Measurements from ENCODE around the gene UBN2.
"Not testable (repeated sequence)": the region's sequence is repeated elsewhere in the genome, so short reads cannot be mapped to it uniquely, and the experiment has no call there.

Gene UBN2

DNA sequence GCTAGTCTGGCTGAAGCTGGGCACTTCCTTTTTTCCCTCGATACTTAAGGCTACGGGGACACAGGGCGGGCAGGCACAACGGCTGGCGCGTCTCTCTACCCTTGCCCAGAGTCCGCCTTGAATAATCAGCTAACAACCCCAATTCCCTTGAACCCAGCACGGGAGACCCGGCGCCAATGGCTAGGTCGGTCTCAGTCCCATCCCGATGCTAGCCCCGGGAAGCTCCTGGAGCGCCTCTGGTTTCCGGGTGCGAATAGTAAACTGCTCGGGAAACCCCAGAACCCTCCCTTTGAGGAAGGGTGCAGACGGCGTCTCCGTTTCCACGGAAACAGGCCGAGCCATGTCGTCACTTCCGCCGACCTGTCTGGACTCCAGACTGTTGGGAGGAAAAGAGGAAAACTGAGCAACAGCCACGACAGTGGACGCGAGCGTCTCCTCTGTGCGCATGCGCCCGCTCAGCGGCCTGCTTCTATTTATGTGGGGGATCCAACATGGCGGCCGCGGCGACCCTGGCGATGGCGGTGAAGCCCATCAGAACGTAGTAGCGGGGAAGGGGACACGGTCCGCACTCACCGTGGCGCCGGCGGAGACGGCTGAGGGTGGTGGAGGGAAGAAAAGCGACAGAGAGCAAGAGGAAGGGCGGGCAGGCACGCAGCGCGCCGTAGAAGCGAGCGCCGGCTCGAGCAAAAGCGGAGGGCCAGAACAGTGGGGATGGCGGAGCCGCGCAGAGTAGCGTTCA is at the start of gene UBN2:
Gene UBN2, plus strand, starts transcription at position 464 of the 739 bp plus-strand sequence. Its CDS starts 248 bp downstream, at position 712.
- Histone ChIP-seq H3K36me3 (replicated peaks) (0 out of 2 replicates have a peak, but pooled peaks cover 2% of the 10 kb centered on the region), H3K4me1 (peaks cover 8% of the 10 kb centered on the region; the same call in 1 of the 2 replicates), H3K9me3 (no peaks in the 10 kb centered on the region), H3K27me3 (ENCODE audit: low read depth) (peaks cover 7% of the 10 kb centered on the region), H3K4me3 (peak within 1 kb of the TSS; percentile 99)
- in situ Hi-C loops (cut with MboI; ENCODE audit: low sequenced_read_pairs), result no loop called here
- peak; percentile 96 for DNase-seq (ENCODE audit: low spot score in 2 of 2)

DNA sequence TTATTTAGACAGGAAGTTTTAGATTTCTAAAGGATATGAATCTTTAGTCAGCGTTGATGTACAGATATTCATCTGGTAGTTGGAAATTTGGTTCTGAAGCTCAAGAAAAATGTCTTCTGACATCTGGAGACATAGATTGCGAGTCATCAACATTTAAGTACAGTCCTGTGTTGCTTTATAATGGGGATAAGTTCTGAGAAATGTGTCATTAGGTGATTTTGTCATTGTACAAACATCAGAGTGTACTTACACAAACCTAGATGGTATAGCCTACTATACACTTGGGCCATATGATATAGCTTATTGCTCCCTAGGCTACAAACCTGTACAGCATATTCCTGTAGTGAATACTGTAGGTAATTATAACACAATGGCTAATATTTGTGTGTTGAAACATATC is 49.6 kb upstream of the UBN2 start:
- H3K4me3 ChIP-seq, result no peak overlapping the region

DNA sequence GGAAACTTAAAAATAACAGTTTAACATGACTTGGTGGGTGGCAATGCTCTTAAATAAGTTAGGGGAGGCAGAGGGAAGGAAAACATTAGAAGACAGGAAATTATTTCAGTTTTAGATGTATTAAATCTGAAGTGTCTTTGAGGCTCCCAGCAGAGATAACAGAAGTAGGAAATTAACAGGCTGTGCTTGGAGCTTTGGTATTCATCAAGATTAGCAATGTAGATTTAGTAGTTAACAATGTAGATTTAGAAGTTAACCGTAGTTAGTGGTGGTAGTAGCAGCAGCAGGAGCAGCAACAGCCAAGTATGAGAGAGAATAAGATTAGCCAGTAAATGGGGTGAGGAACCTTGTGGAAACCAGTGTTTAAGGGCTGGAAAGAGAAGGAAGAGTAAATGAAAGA is 48.7 kb upstream of the UBN2 start:
- no peaks in the 10 kb centered on the region for H3K9me3 ChIP-seq
- no peaks in the 10 kb centered on the region for H3K36me3 ChIP-seq (replicated peaks)
- in situ Hi-C loops (cut with MboI; ENCODE audit: low sequenced_read_pairs), result no loop called here
- H3K4me3 ChIP-seq, result no peak overlapping the region
- H3K4me1 ChIP-seq, result no peaks in the 10 kb centered on the region
- no peak for DNase-seq (ENCODE audit: low spot score in 2 of 2)
- no peaks in the 10 kb centered on the region for H3K27me3 ChIP-seq (ENCODE audit: low read depth)

More for the DNA sequence above, 49.6 kb upstream of the UBN2 start:
- Histone ChIP-seq H3K36me3 (replicated peaks) (no peaks in the 10 kb centered on the region), H3K9me3 (no peaks in the 10 kb centered on the region), H3K27me3 (ENCODE audit: low read depth) (no peaks in the 10 kb centered on the region), H3K4me1 (no peaks in the 10 kb centered on the region)
- DNase-seq (ENCODE audit: low spot score in 2 of 2), result no peak
- in situ Hi-C loops (cut with MboI; ENCODE audit: low sequenced_read_pairs), result no loop called here

DNA sequence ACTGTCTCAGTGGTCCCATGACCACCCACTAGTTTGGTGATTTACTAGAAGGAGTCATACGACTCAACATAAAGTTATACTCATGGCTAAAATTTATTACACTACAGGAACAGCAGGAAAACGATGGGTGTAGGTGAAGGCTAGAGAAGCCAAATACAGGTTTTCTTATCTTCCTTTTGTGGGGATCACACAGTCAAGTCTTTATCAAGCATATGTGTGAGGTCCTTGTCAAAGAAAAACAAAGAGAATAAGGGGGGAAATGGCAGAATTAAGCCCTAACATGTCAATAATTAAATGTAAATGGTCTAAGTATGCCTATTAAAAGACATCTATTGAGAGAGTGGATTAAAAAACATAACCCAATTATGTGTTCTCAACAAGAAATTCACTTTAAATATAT is 47.8 kb upstream of the UBN2 start:
- H3K4me1 ChIP-seq, result no peaks in the 10 kb centered on the region
- in situ Hi-C loops (cut with MboI; ENCODE audit: low sequenced_read_pairs), result no loop called here
- DNase-seq (ENCODE audit: low spot score in 2 of 2), result no peak
- no peaks in the 10 kb centered on the region for H3K36me3 ChIP-seq (replicated peaks)
- H3K9me3 ChIP-seq, result no peaks in the 10 kb centered on the region
- no peaks in the 10 kb centered on the region for H3K27me3 ChIP-seq (ENCODE audit: low read depth)
- H3K4me3 ChIP-seq, result no peak overlapping the region

DNA sequence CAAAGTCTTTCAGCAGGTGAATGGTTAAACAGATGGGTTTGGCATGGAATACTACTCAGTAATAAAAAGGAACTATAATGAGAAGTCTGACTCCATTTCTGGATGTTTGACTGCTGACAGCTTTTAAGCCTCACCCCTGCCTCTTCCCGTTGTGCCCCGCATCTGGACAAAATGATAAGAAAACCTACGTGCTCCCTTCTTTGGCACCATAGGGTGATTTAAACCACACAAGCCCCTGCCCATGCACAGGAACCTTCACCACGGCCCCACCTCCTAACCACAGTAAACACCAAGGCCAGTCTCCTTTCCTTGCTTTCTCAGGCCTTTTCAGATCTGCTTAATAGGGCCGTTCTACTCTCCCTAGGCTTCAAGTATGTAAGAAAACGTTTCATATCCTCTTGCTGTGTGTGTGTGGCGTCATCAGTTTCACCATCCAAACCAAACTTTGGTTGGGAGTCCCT is 47.1 kb upstream of the UBN2 start:
- Histone ChIP-seq H3K36me3 (replicated peaks) (no peaks in the 10 kb centered on the region), H3K27me3 (ENCODE audit: low read depth) (no peaks in the 10 kb centered on the region), H3K4me1 (no peaks in the 10 kb centered on the region), H3K9me3 (no peaks in the 10 kb centered on the region), H3K4me3 (no peak overlapping the region)
- DNase-seq (ENCODE audit: low spot score in 2 of 2), result no peak
- in situ Hi-C loops (cut with MboI; ENCODE audit: low sequenced_read_pairs), result no loop called here

DNA sequence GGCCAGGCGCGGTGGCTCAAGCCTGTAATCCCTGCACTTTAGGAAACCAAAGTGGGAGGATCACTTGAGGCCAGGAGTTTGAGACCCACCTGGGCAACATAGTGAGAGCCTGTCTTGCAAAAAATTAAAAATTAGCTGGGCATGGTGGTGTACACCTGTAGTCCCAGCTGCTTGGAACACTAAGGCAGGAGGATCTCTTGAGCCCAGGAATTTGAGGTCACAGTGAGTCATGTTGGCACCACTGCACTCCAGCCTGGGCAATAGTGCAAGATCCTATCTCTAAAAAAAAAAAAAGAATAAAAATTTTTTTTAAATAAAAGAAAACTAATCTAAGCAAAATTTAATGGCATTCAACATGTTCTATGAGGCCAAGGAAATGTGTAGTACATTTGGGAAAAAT is 44.9 kb upstream of the UBN2 start:
- H3K9me3 ChIP-seq, result no peaks in the 10 kb centered on the region
- H3K4me3 ChIP-seq, result no peak overlapping the region
- no peaks in the 10 kb centered on the region for H3K36me3 ChIP-seq (replicated peaks)
- H3K27me3 ChIP-seq (ENCODE audit: low read depth), result no peaks in the 10 kb centered on the region
- no peaks in the 10 kb centered on the region for H3K4me1 ChIP-seq
- in situ Hi-C loops (cut with MboI; ENCODE audit: low sequenced_read_pairs), result no loop called here
- no peak for DNase-seq (ENCODE audit: low spot score in 2 of 2)

DNA sequence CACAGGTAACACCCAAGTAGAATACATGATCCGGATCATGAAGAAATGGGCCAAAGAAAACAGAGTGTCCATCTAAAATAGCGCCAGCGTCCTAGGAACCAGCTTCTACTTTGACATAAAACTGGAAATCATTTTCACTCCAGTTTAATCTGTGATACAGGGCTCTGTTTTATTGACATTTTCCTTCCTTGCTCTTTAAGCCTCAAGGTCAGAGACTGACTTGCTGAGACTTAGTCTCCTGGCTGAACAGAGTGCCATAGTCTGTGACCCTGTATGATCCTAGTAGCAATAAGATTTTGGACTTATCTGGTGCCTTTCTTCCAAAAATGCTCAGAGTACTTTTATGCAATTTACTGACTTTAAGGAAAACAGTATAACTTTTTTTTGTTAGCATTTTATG is 41.7 kb upstream of the UBN2 start:
- in situ Hi-C loops (cut with MboI; ENCODE audit: low sequenced_read_pairs), result no loop called here
- no peaks in the 10 kb centered on the region for H3K27me3 ChIP-seq (ENCODE audit: low read depth)
- no peaks in the 10 kb centered on the region for H3K9me3 ChIP-seq
- no peak overlapping the region for H3K4me3 ChIP-seq
- no peak for DNase-seq (ENCODE audit: low spot score in 2 of 2)
- H3K36me3 ChIP-seq (replicated peaks), result no peaks in the 10 kb centered on the region
- no peaks in the 10 kb centered on the region for H3K4me1 ChIP-seq

DNA sequence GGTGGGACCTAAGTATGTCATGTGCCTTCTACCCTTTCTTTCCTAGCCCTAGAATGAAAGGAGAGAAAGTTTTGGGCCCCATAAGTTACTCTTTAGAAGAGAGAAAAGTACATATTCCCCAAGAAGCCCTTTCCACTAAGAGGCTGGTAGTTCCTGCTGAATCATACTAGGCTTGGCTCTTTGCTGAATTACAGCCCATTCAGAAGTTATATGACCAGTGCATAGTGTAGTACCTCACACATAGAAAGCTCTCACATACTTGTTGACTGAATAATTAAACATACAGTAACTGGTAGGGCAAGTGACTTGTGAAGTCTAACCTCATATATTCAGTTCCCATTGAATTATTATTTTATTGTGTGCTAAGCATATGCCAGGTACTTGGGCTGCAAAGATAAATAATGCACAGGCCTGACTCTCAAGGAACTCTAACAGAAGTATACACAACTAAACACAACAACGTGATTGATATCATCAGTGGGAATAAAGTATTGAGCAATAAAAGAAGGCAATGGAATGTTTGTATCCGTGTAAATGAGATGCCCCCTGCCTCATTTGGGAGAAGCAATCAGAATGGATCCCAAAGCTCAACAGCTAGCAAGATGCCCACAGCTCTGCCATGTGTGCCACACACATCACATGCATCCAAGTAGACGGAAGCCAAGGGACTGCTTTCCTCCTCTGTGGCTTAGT is 38.9 kb upstream of the UBN2 start:
- in situ Hi-C loops (cut with MboI; ENCODE audit: low sequenced_read_pairs), result no loop called here
- Histone ChIP-seq H3K9me3 (no peaks in the 10 kb centered on the region), H3K27me3 (ENCODE audit: low read depth) (no peaks in the 10 kb centered on the region), H3K4me3 (no peak overlapping the region), H3K4me1 (no peaks in the 10 kb centered on the region), H3K36me3 (replicated peaks) (no peaks in the 10 kb centered on the region)
- no peak for DNase-seq (ENCODE audit: low spot score in 2 of 2)

DNA sequence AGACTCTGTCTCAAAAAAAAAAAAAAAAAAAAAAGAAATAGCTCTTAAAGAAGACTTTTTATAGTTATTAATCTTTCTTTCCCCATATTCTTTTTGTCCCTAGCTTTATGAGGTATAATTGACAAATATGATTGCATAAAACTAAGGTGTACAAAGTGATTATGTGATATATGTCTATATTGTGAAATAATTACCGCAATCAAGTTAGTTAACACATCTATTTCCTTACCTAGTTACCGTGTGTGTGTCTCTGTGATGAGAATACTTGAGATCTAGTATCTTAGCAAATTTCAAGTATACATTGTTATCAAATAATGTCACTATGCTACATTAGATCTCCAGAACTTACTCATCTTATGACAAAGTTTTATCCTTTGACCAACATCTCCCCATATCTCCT is 30.7 kb upstream of the UBN2 start:
- H3K27me3 ChIP-seq (ENCODE audit: low read depth), result no peaks in the 10 kb centered on the region
- H3K36me3 ChIP-seq (replicated peaks), result no peaks in the 10 kb centered on the region
- in situ Hi-C loops (cut with MboI; ENCODE audit: low sequenced_read_pairs), result no loop called here
- no peaks in the 10 kb centered on the region for H3K4me1 ChIP-seq
- H3K9me3 ChIP-seq, result no peaks in the 10 kb centered on the region; the same call in 1 of the 2 replicates
- DNase-seq (ENCODE audit: low spot score in 2 of 2), result no peak
- H3K4me3 ChIP-seq, result no peak overlapping the region

DNA sequence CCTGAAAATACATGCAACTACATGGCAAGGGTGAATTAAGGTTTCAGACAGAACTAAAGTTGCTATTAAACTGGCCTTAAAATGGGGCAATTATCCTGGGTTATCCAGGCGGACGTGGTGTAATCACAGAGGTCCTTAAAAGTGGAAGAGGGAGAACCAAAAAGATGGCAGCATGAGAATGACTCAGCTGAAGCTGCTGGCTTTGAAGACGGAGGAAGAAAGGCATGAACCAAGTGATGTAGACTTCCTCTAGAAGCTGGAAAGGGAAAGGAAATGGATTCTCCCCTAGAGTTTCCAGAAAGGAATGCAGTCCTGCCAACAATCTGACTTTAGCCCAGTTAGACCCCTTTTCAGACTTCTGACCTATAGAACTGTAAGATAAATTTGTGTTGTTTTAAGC is 27.0 kb upstream of the UBN2 start:
- Histone ChIP-seq H3K27me3 (ENCODE audit: low read depth) (no peaks in the 10 kb centered on the region), H3K4me3 (no peak overlapping the region), H3K9me3 (no peaks in the 10 kb centered on the region; the same call in 1 of the 2 replicates), H3K4me1 (no peaks in the 10 kb centered on the region), H3K36me3 (replicated peaks) (no peaks in the 10 kb centered on the region)
- in situ Hi-C loops (cut with MboI; ENCODE audit: low sequenced_read_pairs), result no loop called here
- DNase-seq (ENCODE audit: low spot score in 2 of 2), result no peak

DNA sequence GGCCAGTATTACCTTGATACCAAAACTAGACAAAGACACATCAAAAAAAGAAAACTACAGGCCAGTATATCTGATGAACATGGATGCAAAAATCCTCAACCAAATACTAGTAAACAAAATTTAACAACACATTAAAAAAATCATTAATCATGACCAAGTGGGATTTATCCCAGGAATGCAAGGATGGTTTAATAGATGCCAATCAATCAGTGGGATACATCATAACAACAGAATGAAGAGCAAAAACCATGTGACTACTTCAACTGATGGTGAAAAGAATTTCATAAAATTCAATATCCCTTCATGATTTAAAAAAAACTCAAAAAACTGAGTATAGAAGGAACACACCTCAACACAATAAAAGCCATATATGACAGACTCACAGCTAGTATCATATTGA is 25.2 kb upstream of the UBN2 start:
- DNase-seq (ENCODE audit: low spot score in 2 of 2), result no peak
- in situ Hi-C loops (cut with MboI; ENCODE audit: low sequenced_read_pairs), result no loop called here
- no peaks in the 10 kb centered on the region for H3K4me1 ChIP-seq

DNA sequence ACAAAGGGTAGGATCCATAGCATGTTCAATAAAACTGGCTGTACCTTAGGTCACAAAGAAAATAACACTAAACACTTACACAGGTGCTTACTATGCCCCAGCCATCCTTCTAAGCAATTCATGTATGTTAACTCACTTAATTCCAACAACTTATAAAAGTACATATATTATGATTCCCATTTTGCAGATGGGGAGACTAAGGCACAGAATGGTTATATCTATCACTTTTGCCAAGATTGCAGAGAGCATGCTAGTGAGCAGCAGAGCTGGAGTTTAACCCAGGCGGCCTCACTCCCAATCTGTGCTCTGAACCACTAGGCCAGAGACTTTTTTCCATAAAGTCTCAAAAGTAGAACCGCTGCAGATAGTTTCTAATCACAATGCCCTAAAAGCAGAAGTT is 18.9 kb upstream of the UBN2 start:
- Histone ChIP-seq H3K9me3 (no peaks in the 10 kb centered on the region), H3K36me3 (replicated peaks) (no peaks in the 10 kb centered on the region), H3K4me3 (no peak overlapping the region), H3K27me3 (ENCODE audit: low read depth) (0 out of 2 replicates have a peak, but pooled peaks cover 2% of the 10 kb centered on the region), H3K4me1 (no peaks in the 10 kb centered on the region)
- in situ Hi-C loops (cut with MboI; ENCODE audit: low sequenced_read_pairs), result no loop called here
- DNase-seq (ENCODE audit: low spot score in 2 of 2), result no peak

More for the DNA sequence above, 25.2 kb upstream of the UBN2 start:
- Histone ChIP-seq H3K27me3 (ENCODE audit: low read depth) (no peaks in the 10 kb centered on the region), H3K36me3 (replicated peaks) (no peaks in the 10 kb centered on the region), H3K4me3 (no peak overlapping the region), H3K9me3 (no peaks in the 10 kb centered on the region; the same call in 1 of the 2 replicates)

DNA sequence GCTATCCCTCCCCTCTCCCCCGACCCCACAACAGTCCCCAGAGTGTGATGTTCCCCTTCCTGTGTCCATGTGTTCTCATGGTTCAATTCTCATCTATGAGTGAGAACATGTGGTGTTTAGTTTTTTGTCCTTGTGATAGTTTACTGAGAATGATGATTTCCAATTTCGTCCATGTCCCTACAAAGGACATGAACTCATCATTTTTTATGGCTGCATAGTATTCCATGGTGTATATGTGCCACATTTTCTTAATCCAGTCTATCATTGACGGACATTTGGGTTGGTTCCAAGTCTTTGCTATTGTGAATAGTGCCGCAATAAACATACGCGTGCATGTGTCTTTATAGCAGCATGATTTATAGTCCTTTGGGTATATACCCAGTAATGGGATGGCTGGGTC is 17.5 kb upstream of the UBN2 start:
- H3K4me1 ChIP-seq; H3K27me3 ChIP-seq (ENCODE audit: low read depth); DNase-seq (ENCODE audit: low spot score in 2 of 2); in situ Hi-C loops (cut with MboI; ENCODE audit: low sequenced_read_pairs); H3K9me3 ChIP-seq; H3K36me3 ChIP-seq (replicated peaks); H3K4me3 ChIP-seq: not testable (repeated sequence)

DNA sequence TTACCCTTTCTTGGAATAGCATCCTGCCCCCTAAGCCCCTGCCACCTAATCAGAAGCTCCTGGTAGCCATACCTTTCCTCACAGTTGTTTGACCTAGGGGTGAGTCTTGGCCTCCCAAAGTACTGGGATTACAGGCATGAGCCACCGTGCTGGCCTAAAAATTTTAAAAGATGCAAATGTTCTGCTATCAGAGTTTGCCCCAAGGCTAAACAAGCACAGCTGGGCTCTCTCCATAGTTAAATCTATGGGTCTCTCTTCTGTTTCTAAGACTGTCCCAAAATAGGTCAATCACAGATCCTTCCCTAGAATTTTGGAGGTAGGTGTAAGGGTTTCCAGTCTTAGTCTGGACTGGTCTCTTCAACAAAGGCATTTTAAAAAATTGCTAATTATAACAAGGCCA is 12.9 kb upstream of the UBN2 start:
- DNase-seq (ENCODE audit: low spot score in 2 of 2), result no peak
- in situ Hi-C loops (cut with MboI; ENCODE audit: low sequenced_read_pairs), result no loop called here
- H3K4me1 ChIP-seq, result no peaks in the 10 kb centered on the region; the same call in 1 of the 2 replicates
- H3K36me3 ChIP-seq (replicated peaks), result no peaks in the 10 kb centered on the region
- no peak overlapping the region for H3K4me3 ChIP-seq
- 0 out of 2 replicates have a peak, but pooled peaks cover 2% of the 10 kb centered on the region for H3K27me3 ChIP-seq (ENCODE audit: low read depth)
- 0 out of 2 replicates have a peak, but pooled peaks cover 3% of the 10 kb centered on the region for H3K9me3 ChIP-seq
